A673 (cell line): ENCODE measurements around the gene ARHGAP24. TPM values are rescaled to one million over a fixed set of nuclear protein-coding genes. Genes with fewer than 3 reads are reported as not detected.

Experiments used
- BruUV-seq: library from RNA; stranded (reverse); fragments of 400-500 nt; replicated peaks from 2 replicates; lab custom pipeline; 2021; lab: Mats Ljungman, UMichigan
- CTCF ChIA-PET: fragments of 300-600 bp; sonication (Branson Sonifier 250); formaldehyde crosslinking; loops from one replicate; lab custom pipeline; 2022; ENCODE audit warnings: antibody characterized with exemption; lab: Charles Lee
- POLR2A ChIA-PET: fragments of 300-600 bp; sonication (Branson Sonifier 250); formaldehyde crosslinking; loops from one replicate; lab custom pipeline; 2022; ENCODE audit warnings: antibody characterized with exemption; ENCODE audit not compliant: low non-redundant PET; lab: Charles Lee
- DNase-seq: peaks from one replicate; pipeline ENCODE4 v3.0.0-alpha.2; 2015; ENCODE audit warnings: low spot score
- H3K27ac ChIP-seq: fragments of 200-600 bp; sonication (generic); 2 replicates; pipeline ENCODE4 v1.5.1; 2016; ENCODE audit warnings: mixed run types, low read depth, mild to moderate bottlenecking, mixed read lengths, antibody characterized with exemption, low read length; ENCODE audit not compliant: poor library complexity, severe bottlenecking
- H3K27me3 ChIP-seq: fragments of 200-600 bp; sonication (generic); replicated peaks from 2 replicates; pipeline ENCODE4 v1.6.1; 2017; ENCODE audit warnings: mixed run types, low read depth, mild to moderate bottlenecking, mixed read lengths, antibody characterized with exemption, low read length; ENCODE audit not compliant: insufficient read depth, poor library complexity
- H3K36me3 ChIP-seq: fragments of 200-600 bp; sonication (generic); 2 replicates; pipeline ENCODE4 v1.6.1; 2016; ENCODE audit warnings: mixed run types, mild to moderate bottlenecking, mixed read lengths, antibody characterized with exemption, low read length; ENCODE audit not compliant: insufficient read depth, poor library complexity, severe bottlenecking
- H3K4me1 ChIP-seq: fragments of 200-600 bp; sonication (generic); 2 replicates; pipeline ENCODE4 v1.6.1; 2017; ENCODE audit warnings: mixed run types, mild to moderate bottlenecking, mixed read lengths, antibody characterized with exemption, low read length; ENCODE audit not compliant: insufficient read depth, poor library complexity, severe bottlenecking
- H3K4me3 ChIP-seq: fragments of 200-600 bp; sonication (generic); 2 replicates; pipeline ENCODE4 v1.5.1; 2016; ENCODE audit warnings: low read depth, mixed run types, mild to moderate bottlenecking, mixed read lengths, low read length; ENCODE audit not compliant: poor library complexity, severe bottlenecking
- H3K9me3 ChIP-seq: fragments of 200-600 bp; sonication (generic); 2 replicates; pipeline ENCODE4 v1.6.1; 2016; ENCODE audit warnings: mixed run types, low read depth, mild to moderate bottlenecking, mixed read lengths, antibody characterized with exemption, low read length; ENCODE audit not compliant: poor library complexity, severe bottlenecking
- CTCF ChIP-seq: fragments of 300-800, 200-600 bp; sonication (generic); conservative IDR thresholded peaks from 2 replicates; pipeline ENCODE4 v1.5.1; 2017; ENCODE audit warnings: low read depth, mild to moderate bottlenecking, antibody characterized with exemption, low read length, moderate library complexity, mixed read lengths
- EZH2 ChIP-seq: fragments of 200-600 bp; sonication (generic); IDR thresholded peaks from 2 replicates; pipeline ENCODE4 v1.6.1; 2017; ENCODE audit warnings: borderline replicate concordance, low read depth, mild to moderate bottlenecking, mixed read lengths, antibody characterized with exemption, low read length; ENCODE audit not compliant: poor library complexity, severe bottlenecking
- intact Hi-C: fragments of 100-400 bp; cut with micrococcal nuclease; formaldehyde crosslinking; loops from one replicate; pipeline ENCODE4 v1.10.0; 2022; ENCODE audit not compliant: unreplicated experiment
- total RNA-seq: library from RNA; stranded (reverse); gene quantifications from 2 replicates; pipeline ENCODE4 v1.2.3, GENCODE V29; 2021

ARHGAP24 gene
- total RNA-seq, 1 experiment from 2014 or later, result 5.8 TPM

GRCh38 chr4:85430226-85430625 lies 44.7 kb upstream of the ARHGAP24 start:
- Histone ChIP-seq H3K9me3 (no peaks in the 10 kb centered on the region), H3K36me3 (no peaks in the 10 kb centered on the region), H3K27ac (no peak overlapping the region), H3K4me3 (no peak overlapping the region), H3K27me3 (no peaks in the 10 kb centered on the region), H3K4me1 (no peaks in the 10 kb centered on the region)
- DNase-seq, result no peak
- intact Hi-C loops, result no loop called here
- BruUV-seq, result no TSS peak
- POLR2A ChIA-PET, result no interaction called here
- CTCF ChIA-PET, result no interaction called here
- TF ChIP-seq CTCF (no peak), EZH2 (no peak)

- H3K9me3 ChIP-seq, result no peaks in the 10 kb centered on the region
- H3K4me3 ChIP-seq, result no peak overlapping the region
- H3K27ac ChIP-seq, result no peak overlapping the region
- TF ChIP-seq EZH2, result no peak
- no peak for TF ChIP-seq CTCF
- ChIA-PET POLR2A (no interaction called here), CTCF (no interaction called here)
- H3K27me3 ChIP-seq, result no peaks in the 10 kb centered on the region
- BruUV-seq, result no TSS peak
- H3K36me3 ChIP-seq, result no peaks in the 10 kb centered on the region
- H3K4me1 ChIP-seq, result no peaks in the 10 kb centered on the region
- no peak for DNase-seq
- intact Hi-C loops, result no loop called here
Measured at GRCh38 chr4:85430697-85431096, 44.3 kb upstream of the ARHGAP24 start.

GRCh38 chr4:85431156-85431555 lies 43.8 kb upstream of the ARHGAP24 start:
- no peaks in the 10 kb centered on the region for H3K4me1 ChIP-seq
- no peak for DNase-seq
- no peaks in the 10 kb centered on the region for H3K36me3 ChIP-seq
- POLR2A ChIA-PET, result no interaction called here
- TF ChIP-seq CTCF (no peak), EZH2 (no peak)
- H3K27ac ChIP-seq, result no peak overlapping the region
- BruUV-seq, result no TSS peak
- H3K9me3 ChIP-seq, result no peaks in the 10 kb centered on the region
- no peaks in the 10 kb centered on the region for H3K27me3 ChIP-seq
- no peak overlapping the region for H3K4me3 ChIP-seq
- intact Hi-C loops, result no loop called here
- CTCF ChIA-PET, result no interaction called here
